CD4-positive, alpha-beta T cell treated with Interleukin-10 for 1 hour (primary cell): ENCODE data around the gene INSRR.
A peak's percentile ranks its signal among the peaks of the same experiment; 100 is the strongest.

ENCODE experiments used
- DNase-seq: peaks from one replicate; pipeline ENCODE4 v3.0.0-alpha.2; 2020

The INSRR gene

DNA sequence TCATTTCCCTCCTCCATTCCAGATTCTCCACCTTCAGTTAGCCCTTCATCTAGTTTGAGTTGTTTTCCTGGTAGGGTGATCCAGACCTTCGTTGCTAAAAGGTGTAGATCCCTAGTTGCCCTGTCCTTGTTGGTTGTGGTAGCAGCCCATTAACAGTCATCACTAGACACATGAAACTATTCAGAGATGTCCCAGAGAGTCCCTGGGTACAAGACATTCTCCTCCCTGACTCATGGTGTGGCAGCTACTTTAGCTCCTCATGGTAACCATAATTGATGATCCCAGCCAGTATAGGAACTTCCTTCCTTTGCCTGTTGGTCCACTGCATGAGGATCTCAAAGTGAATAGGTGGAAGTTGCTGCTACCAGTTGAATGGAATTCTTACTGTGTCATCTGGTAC is 36.2 kb downstream of the INSRR start:
- no peak for DNase-seq

DNA sequence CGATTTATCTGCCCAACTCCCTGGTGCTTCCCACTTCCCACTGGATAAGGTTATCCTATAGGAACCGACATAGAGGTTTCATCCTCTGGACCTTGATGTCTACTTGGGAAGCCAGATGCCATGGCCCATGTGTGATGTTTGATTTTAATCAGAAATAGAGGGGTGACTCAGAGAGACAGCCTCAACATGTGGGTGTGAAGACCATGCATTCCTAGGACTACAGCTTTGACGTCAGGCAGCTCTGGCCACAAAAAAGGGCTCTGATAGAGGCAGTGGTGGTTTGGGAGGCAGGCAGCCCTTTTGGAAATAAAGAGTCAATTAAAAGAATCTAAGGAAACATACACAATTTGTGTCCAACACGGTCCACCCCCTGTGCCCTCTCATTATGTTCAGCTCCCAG is 37.1 kb downstream of the INSRR start:
- DNase-seq: no peak

DNA sequence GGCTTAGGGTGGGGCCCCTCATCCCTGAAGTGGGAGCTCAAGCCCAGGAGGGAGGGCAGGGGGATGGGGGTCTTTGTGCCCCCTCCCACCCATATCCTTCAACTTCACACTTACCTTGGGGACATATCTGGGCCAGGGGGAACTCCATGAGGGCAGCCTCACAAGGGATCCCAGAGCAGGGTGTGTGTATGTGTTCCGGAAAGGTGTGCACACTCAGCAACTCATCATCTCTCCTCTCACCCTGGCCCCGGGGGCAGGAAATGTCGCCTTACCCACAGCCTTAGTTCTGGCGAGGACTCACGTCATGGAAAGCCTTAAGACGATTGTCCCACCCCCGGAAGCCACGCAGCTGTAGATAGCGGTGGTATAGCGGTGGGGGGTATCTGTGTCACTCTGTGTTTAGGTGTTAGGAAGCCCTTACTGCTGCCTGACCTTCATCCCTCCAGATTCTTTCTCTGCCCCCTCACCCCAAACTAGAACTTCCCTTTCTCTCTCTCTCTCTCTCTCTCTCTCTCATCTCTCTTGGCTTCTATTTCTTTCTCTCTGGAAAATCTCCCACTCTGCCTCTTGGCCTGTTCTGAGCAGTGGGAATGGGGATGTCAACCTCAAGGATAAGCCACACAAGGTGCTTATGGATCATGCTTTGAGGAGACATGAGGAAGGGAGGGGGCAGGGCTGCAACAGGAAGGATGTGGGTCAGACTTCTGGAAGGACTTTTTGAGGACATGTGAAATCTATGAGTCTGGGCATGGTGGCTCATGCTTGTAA is 42.2 kb downstream of the INSRR start, which contains the start of gene SH2D2A:
SH2D2A (minus strand) TSS at position 288 of the 768 bp plus-strand sequence; CDS start at position 148, 140 bp downstream.
- DNase-seq: peak; percentile 97

DNA sequence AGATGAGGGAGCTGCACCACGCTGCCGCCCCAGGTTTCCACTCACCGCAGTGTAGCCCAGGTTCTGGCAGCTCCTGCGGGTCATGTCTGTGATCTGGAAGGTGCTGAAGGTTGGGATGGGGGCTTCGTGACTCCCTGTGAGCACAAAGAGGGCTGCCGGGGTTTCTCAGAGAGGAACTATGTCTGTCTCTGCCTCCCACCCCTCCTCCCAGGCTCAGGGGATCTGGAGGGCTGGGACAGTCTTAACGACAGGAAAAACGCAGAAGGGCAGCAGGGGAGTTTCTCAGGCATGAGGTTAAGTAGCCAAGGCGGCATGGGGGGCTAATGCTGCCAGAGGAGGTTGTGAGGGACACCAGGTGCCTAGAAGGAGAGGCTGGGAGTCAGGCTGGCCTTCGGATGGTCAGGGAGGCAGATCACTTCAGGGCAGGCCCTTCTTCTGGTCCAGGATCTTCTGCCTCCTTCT is 42.9 kb downstream of the INSRR start:
- DNase-seq: no peak

- no peak for DNase-seq
Observed at GRCh38 chr1:156815307-156815826, 43.5 kb downstream of the INSRR start.

GRCh38 chr1:156814571-156815260 is 44.2 kb downstream of the INSRR start:
- DNase-seq: no peak

GRCh38 chr1:156813750-156814570 is 45.0 kb downstream of the INSRR start:
- DNase-seq: peak; percentile 81

DNA sequence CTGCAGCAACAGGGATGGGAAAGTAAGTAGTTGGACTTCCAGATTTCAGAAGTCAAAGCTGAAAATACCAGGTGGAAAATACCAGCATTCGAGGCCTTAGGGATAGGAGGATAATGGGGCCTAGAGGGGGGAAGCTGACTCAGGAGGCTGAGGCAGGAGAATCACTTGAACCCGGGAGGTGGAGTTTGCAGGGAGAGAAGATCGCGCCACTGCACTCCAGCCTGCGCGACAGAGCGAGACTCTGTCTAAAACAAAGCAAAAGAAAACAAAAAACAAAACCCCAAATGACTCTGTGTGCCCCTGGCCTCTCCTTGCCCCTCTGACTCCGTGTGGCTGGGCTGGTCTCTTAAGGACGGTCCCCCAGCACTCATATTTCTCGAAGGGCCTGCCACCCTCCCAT is 45.6 kb downstream of the INSRR start:
- DNase-seq: no peak

DNA sequence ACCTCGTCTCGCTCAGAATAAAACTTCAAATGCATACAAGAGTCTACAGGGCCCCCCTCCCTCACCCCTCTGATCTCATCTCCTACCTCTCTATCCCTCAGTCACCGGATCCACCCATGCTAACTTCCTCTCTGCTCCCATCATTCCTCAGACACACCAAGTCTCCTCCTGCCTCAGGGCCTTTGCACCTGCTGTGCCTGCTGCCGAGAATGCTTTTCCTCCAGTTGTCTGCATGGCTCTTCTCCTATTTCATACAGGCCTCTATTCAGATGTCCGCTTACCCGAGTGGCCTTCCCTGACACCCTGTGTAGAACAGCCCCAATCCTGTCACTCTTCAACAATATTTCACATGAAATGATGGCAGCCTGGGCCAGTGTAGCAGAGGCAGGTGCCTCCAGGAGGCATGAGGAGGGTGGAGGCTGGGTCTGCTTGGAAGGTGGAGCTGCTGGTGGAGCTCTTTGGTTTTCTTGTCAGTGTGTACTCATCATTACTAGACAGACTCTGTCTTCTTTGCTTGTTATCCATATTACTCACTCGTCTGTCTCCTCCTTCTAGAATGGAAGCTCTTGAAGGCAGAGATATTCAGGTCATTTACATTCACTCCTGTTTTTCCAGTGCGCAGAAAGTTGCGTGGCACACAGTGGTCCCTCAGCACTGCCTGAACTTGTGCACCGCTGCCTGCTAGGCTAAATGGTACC is 46.5 kb downstream of the INSRR start:
- DNase-seq: no peak

DNA sequence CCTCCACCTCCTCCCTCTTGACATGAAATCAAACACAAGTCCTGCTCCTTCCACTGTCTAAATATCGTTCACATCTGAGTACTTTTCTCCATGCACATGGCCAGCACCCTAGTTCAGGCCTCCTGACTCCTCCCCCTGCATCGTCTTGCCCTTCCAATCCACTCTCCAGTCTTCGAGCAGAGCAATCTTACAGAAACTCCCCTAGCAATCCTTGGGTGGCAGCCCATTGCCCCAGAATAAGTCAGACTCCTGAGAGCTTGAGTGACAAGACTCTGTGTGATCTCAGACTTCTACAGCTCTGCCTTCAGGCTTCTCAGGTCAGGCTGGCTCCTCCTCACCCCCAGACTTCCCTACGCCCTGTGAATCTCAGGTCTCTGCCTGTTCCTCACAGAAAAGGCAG is 47.7 kb downstream of the INSRR start:
- no peak for DNase-seq

- DNase-seq: no peak
Observed at GRCh38 chr1:156809711-156810366, 49.1 kb downstream of the INSRR start.

DNA sequence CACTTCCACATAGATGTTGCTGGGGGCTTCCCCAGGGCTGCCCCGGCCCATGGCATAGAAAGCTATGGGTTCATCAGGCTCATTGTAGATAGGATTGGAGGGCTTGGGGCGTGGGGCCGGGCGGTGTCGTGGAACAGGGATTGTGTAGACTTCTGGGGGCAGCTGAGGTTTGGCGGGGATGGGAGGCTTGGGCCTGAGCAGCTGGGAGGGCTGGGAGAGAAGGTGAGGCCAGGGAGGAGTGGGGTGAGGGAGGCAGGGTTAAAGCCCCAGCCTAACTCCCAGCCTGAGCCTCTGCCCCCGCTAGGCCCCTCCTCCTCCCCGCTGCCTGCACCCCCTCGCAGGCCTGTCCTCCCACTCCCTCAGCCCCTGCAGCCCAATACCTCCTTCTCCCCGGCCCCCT is 49.6 kb downstream of the INSRR start:
- DNase-seq: no peak

DNA sequence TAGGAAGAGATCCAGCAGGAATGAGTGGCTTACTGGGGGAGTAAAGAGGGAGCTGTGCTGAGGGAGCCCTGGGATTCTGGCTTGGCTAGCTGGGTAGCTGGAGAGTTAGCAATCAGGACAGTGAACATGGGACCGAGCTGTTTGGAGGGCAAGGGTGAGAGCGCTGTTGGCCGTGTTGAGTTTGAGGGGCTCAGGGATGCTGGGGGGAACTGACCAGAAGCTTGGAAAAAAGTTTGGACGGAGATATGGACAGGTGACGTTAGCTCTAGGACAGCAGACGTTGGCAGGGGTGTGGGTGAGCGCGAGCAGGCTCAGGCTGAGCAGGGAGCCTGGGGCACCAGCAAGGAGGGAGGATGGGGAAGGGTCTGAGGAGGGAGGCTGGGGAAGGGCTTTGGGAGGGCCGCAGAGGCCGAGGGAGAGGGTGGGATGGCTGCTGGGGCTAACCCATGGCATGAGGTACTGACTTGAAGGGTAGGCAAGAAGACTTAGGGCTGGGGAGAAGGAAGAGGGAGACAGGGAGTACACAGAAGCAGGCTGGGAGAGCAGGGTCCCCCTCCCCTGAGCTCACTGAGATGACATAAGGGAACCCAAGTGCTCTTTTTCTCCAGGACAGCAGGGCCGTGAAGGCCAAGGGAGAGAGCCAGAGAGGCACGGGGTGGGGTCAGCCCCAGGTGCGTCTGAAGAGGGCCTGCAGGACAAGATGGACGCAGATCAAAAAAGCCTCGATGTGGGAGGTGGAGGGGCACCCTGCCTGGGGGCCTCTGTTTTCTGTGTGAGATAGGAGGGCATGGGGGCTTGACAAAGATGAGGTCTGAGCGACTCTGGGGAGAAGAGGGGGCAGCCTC is 50.5 kb downstream of the INSRR start:
- no peak for DNase-seq

DNA sequence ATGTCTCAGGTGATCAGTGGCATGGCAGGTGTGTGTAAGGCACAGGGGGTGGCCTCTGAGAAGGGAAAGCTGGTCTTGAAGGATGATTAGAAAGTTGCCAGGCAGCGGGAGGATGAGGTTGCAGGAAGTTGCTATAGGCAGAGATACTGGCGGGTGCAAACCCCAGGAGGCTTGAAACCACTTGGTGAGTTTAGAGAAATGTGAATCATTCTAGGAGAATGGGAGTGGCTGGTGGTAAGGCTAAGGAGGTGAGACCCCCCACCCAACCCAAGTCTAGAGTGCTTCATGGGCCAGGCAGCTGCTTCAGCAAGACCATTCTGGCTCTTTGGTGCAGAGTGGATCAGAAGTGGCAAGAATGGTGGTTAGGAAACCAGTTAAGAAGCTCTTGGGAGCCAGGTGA is 51.3 kb downstream of the INSRR start:
- DNase-seq: no peak

- no peak for DNase-seq
Observed at GRCh38 chr1:156806512-156807440, 52.1 kb downstream of the INSRR start.

DNA sequence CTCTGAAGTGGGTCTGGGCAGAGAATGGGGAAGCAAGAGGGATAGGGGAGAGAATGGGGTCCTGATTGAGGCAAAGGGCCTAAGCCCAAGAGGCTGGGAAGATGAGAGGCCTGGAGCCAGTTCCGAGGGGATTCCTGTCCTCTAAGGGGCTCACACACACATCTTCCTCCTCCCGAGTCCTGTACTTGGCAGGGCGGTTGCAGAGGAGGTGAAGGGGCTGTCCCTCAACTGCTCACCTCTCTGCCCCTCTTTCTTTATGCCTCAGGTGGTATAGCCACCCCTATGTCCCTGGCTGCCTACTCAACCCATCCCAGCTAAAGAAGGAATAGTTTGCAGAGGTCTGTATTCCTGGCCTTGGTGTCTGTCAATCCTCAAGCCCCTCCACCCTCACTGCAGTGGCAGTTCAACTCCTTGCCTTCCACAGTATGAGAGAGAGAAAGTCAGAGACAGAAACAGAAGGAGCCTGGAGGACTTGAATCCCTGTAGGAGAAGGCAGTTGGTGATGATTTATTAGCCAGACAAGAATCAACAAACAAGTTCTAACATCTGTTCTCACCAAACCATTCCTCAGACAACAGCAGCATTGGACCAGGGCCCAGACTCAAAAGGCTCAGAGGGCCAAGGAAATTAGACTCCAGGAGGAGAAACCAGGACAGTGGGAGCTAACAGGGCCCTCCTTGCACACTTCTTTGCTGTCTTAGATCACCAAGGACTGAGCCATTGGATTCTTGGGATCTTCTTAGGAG is 53.0 kb downstream of the INSRR start:
- DNase-seq: no peak

GRCh38 chr1:156804572-156805243 is 54.2 kb downstream of the INSRR start:
- DNase-seq: no peak

GRCh38 chr1:156804026-156804425 is 54.9 kb downstream of the INSRR start:
- no peak for DNase-seq
